K562 (cell line): ENCODE measurements around the gene SYCP3. TPM values are rescaled to one million over a fixed set of nuclear protein-coding genes. Genes with fewer than 3 reads are reported as not detected.

Experiments used
- CBFB ChIP-seq: sonication (generic); formaldehyde crosslinking; IDR thresholded peaks from 2 replicates; pipeline ENCODE4 v1.4.0; 2020; ENCODE audit warnings: mild to moderate bottlenecking, missing genetic modification reagents
- CCAR2 ChIP-seq: fragments of 200-400 bp; formaldehyde crosslinking; IDR thresholded peaks from 2 replicates; pipeline ENCODE4 v1.6.1; 2017; ENCODE audit warnings: mild to moderate bottlenecking, low read depth, low read length
- CUX1 ChIP-seq: fragments of 200-800 bp; sonication (Bioruptor generic); IDR thresholded peaks from 2 replicates; pipeline ENCODE4 v1.6.1; 2016; ENCODE audit warnings: missing genetic modification characterization, missing compliant biosample characterization
- FOXJ2 ChIP-seq: fragments of 200-800 bp; sonication (Bioruptor generic); IDR thresholded peaks from 2 replicates; pipeline ENCODE4 v1.6.1; 2016; ENCODE audit warnings: missing genetic modification characterization, missing compliant biosample characterization
- JUN ChIP-seq, 2 experiments: sonication (generic) in 1 of 2; formaldehyde crosslinking in 1 of 2; IDR thresholded peaks; 2 replicates each; pipeline versions ENCODE4 v1.6.1 to v1.8.0; 2012 to 2022; ENCODE audit warnings: borderline replicate concordance in 2 of 2, mild to moderate bottlenecking in 2 of 2, improper control_type of control experiment in 1 of 2, low read depth in 1 of 2, low read length in 1 of 2, missing genetic modification reagents in 1 of 2
- KAT8 ChIP-seq: fragments of 450-650 bp; IDR thresholded peaks from 2 replicates; pipeline ENCODE4 v1.6.1; 2016; ENCODE audit warnings: low read depth, mild to moderate bottlenecking
- KLF13 ChIP-seq: fragments of 450-650 bp; IDR thresholded peaks from 2 replicates; pipeline ENCODE4 v1.6.1; 2016; ENCODE audit warnings: missing genetic modification characterization, low read depth, mild to moderate bottlenecking, missing compliant biosample characterization, moderate library complexity, borderline replicate concordance
- NCOA6 ChIP-seq: fragments of 450-650 bp; IDR thresholded peaks from 2 replicates; pipeline ENCODE4 v1.6.1; 2017; ENCODE audit warnings: mild to moderate bottlenecking
- NR0B1 ChIP-seq: fragments of 450-650 bp; IDR thresholded peaks from one replicate; pipeline ENCODE4 v1.6.1; 2018; ENCODE audit warnings: mild to moderate bottlenecking, moderate library complexity; ENCODE audit not compliant: partially characterized antibody
- PYGO2 ChIP-seq: fragments of 450-650 bp; IDR thresholded peaks from 2 replicates; pipeline ENCODE4 v1.6.1; 2016; ENCODE audit warnings: mild to moderate bottlenecking, missing genetic modification characterization, moderate library complexity, missing compliant biosample characterization
- RUNX1 ChIP-seq: sonication (generic); IDR thresholded peaks from 2 replicates; pipeline ENCODE4 v1.6.1; 2016; ENCODE audit warnings: antibody characterized with exemption, low read depth
- TRIM25 ChIP-seq: fragments of 450-650 bp; IDR thresholded peaks from 2 replicates; pipeline ENCODE4 v1.7.0; 2016; ENCODE audit warnings: borderline replicate concordance
- ZKSCAN1 ChIP-seq: fragments of 150-350 bp; IDR thresholded peaks from 2 replicates; pipeline ENCODE4 v1.6.1; 2016; ENCODE audit warnings: low read depth, low read length
- ZNF165 ChIP-seq: fragments of 250-450 bp; sonication (Bioruptor Pico); IDR thresholded peaks from 2 replicates; pipeline ENCODE4 v1.4.0; 2020; ENCODE audit warnings: borderline replicate concordance
- ZNF24 ChIP-seq: fragments of 450-650 bp; IDR thresholded peaks from 2 replicates; pipeline ENCODE4 v1.6.1; 2016
- ZNF408 ChIP-seq: fragments of 250-450 bp; sonication (Bioruptor Pico); IDR thresholded peaks from 2 replicates; pipeline ENCODE4 v1.4.0; 2020; ENCODE audit warnings: low read depth, mild to moderate bottlenecking, moderate library complexity
- ZNF436 ChIP-seq: fragments of 250-450, 450-650 bp; sonication (Bioruptor Pico); formaldehyde crosslinking; IDR thresholded peaks from 2 replicates; pipeline ENCODE4 v1.7.0; 2020; ENCODE audit warnings: mild to moderate bottlenecking
- ZNF764 ChIP-seq: fragments of 250-450 bp; sonication (Bioruptor Pico); IDR thresholded peaks from 2 replicates; pipeline ENCODE4 v1.4.0; 2020; ENCODE audit warnings: low read depth, mild to moderate bottlenecking, moderate library complexity
- polyA plus RNA-seq, 8 experiments: library from polyadenylated mRNA; depleted of rRNA in 4 of 8; stranded (reverse) in 5 of 8; unstranded in 3 of 8; fragments of >200 nt; fragmentation: Nextera tagmentation in 2 of 8; fragmentation: Illumina TruSeq in 1 of 8; extraction: Ambion mirVana in 2 of 8; extraction: Trizol in 1 of 8; gene quantifications; 2 replicates each; pipeline versions ENCODE4 v1.2.1 to v1.2.3, GENCODE V29; 2011 to 2014; ENCODE audit warnings: inconsistent platforms in 1 of 8, missing spikeins in 1 of 8
- total RNA-seq, 7 experiments: library from RNA; depleted of rRNA in 6 of 7; stranded (reverse); fragments of >200 nt in 6 of 7; fragmentation: Illumina TruSeq in 2 of 7; extraction: Trizol in 2 of 7; gene quantifications; 2 replicates each; pipeline versions ENCODE4 v1.2.1 to v1.2.3, GENCODE V29; 2011 to 2021; ENCODE audit warnings: low replicate concordance in 1 of 7

Gene SYCP3
- total and polyA plus RNA-seq, 9 of the 15 experiments (the other 6 are each of a cell fraction or from before 2014, with no cell fraction given): 0.11 to 0.25 (median 0.22) TPM; not detected in 4

GRCh38 chr12:101697930-101698799 is 41.1 kb downstream of the SYCP3 start (continued):
- TF ChIP-seq CBFB (CRISPR knock-in tag) (no peak), RUNX1 (no peak), FOXJ2 (tag) (no peak), TRIM25 (no peak), ZNF764 (CRISPR knock-in tag) (no peak), ZNF408 (CRISPR knock-in tag) (no peak), CCAR2 (no peak), CUX1 (CRISPR knock-in tag) (no peak), ZNF436 (CRISPR knock-in tag) (no peak), ZKSCAN1 (no peak), NR0B1 (no peak), NCOA6 (no peak), ZNF24 (no peak), PYGO2 (tag) (no peak), JUN (IDR thresholded peaks at IDR 0.05; ENCODE audit: borderline replicate concordance, low read depth, low read length) (no peak), JUN (CRISPR knock-in tag; IDR thresholded peaks at IDR 0.05; ENCODE audit: borderline replicate concordance) (no peak), KLF13 (tag) (no peak), ZNF165 (no peak), KAT8 (no peak)
